SKM-1 (cell line): ENCODE data around the gene ADAM10.

Source experiments
- DNase-seq: peaks from one replicate; lab custom pipeline; 2025; ENCODE audit not compliant: unreplicated experiment; lab: John Stamatoyannopoulos, UW

ADAM10 gene

GRCh38 chr15:58716027-58716426 lies 33.5 kb downstream of the ADAM10 start:
- no peak for DNase-seq

- DNase-seq, result no peak
These were observed 34.1 kb downstream of the ADAM10 start for GRCh38 chr15:58715266-58715917.

- no peak for DNase-seq
These were observed 38.8 kb downstream of the ADAM10 start for GRCh38 chr15:58710701-58711100.

GRCh38 chr15:58707397-58707796 lies 42.1 kb downstream of the ADAM10 start:
- DNase-seq, result no peak

- DNase-seq, result no peak
These were observed 44.4 kb downstream of the ADAM10 start for GRCh38 chr15:58705105-58705504.

GRCh38 chr15:58704155-58704865 lies 45.2 kb downstream of the ADAM10 start:
- DNase-seq, result no peak

GRCh38 chr15:58703610-58704009 lies 45.9 kb downstream of the ADAM10 start:
- DNase-seq, result no peak

GRCh38 chr15:58702233-58702632 lies 47.3 kb downstream of the ADAM10 start:
- DNase-seq, result no peak

GRCh38 chr15:58701376-58701775 lies 48.1 kb downstream of the ADAM10 start:
- no peak for DNase-seq

GRCh38 chr15:58699769-58700168 lies 49.7 kb downstream of the ADAM10 start:
- DNase-seq, result no peak

- DNase-seq, result no peak
These were observed 50.4 kb downstream of the ADAM10 start for GRCh38 chr15:58698887-58699641.

GRCh38 chr15:58697220-58697619 lies 52.3 kb downstream of the ADAM10 start:
- DNase-seq, result no peak

- DNase-seq, result no peak
These were observed 52.8 kb downstream of the ADAM10 start for GRCh38 chr15:58696738-58697137.

- no peak for DNase-seq
These were observed 54.7 kb downstream of the ADAM10 start for GRCh38 chr15:58694641-58695398.

- DNase-seq, result no peak
These were observed 58.8 kb downstream of the ADAM10 start for GRCh38 chr15:58690703-58691102.

GRCh38 chr15:58689646-58690045 lies 59.9 kb downstream of the ADAM10 start:
- DNase-seq, result no peak

- DNase-seq, result no peak
These were observed 63.2 kb downstream of the ADAM10 start for GRCh38 chr15:58686286-58686685.

- no peak for DNase-seq
These were observed 64.8 kb downstream of the ADAM10 start for GRCh38 chr15:58684751-58685150.

- DNase-seq, result no peak
These were observed 65.3 kb downstream of the ADAM10 start for GRCh38 chr15:58684036-58684710.

GRCh38 chr15:58682234-58682633 lies 67.3 kb downstream of the ADAM10 start:
- DNase-seq, result no peak

GRCh38 chr15:58678683-58679082 lies 70.8 kb downstream of the ADAM10 start:
- DNase-seq, result no peak
